CMK (cell line): ENCODE data around the gene PRR5.
"Not testable (repeated sequence)": the region's sequence is repeated elsewhere in the genome, so short reads cannot be mapped to it uniquely, and the experiment has no call there.

Source experiments
- DNase-seq: peaks from one replicate; pipeline ENCODE4 v3.0.0-alpha.2; 2010; ENCODE audit warnings: low read depth

PRR5 gene

DNA sequence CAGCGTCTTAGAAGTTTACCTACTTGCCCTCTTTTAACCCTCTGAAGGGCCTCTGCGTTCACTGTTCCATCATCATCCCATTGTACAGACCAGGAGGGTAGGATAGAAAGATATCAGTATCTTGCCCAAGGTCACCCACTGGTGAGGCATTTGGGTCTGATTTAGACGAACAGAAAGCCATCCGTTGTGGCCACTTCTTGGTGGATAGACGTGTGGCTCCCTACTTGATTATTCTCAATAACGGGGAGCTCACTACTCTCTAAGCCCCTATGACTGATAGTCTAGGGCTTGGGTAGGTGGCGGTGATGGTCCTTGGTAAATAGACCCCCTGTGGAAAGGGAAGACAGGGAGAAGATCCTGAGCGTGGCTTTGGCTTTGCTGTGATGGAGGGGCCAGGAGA is 28.6 kb upstream of the PRR5 start:
- no peak for DNase-seq

DNA sequence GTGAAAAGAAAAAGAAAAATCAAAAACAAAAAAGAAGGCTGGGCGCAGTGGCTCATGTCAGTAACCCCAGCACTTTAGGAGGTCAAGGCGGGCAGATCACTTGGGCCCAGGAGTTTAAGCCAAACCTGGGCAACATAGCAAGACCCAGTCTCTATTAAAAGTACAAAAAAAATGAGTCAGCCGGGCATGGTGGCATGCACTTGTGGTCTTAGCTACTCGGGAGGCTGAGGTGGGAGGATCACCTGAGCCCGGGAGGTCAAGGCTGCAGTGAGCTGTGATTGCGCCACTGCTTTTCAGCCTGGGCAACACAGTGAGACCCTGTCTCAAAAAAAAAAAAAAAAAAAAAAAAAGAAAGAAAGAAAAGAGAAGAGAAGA is 26.0 kb upstream of the PRR5 start:
- not testable (repeated sequence) for DNase-seq

DNA sequence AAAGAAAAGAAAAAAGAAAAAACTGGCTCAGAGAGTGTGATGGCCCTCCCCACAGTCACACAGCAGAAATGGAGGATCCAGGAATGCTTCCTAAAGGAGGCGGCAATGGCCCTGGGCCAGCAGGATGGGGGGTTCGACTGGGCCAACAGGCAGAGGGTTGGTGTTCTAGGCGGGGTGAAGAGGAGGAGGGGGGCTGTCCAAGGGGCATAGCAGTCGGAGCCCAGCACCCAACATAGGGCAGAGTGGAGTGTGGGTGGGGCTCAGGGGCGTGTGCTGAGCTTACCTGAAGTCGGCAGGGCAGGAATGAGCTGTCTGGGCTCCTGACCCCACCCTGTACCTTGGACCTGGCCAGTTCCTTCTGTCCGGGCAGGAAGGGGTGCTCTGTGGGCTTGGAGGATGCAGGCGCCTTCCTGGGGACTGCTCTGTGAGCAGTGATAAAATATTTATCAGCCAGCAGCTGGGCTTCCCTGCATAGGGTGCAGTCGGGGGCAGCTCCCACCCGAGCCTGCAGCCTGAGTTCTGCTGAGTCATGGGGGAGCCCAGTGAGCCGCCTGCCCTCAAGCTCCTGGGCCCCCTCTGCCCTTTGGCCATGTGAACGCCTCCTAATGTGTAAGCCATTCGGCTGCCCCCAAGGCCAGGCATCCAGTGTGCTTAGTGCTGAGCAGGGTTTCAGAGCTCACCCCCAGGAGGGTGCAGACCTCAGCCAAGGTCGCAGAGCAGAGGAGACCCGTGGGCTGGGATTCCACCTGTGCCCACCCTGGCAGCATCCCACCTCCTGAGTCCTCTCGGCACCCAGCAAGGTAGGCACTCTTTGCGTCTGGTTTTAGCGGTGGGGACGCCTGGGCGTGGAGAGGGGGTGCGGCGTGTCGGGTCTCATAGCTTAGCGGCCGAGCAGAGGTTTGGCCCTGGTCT is 25.3 kb upstream of the PRR5 start:
- peak; percentile 94 for DNase-seq

DNA sequence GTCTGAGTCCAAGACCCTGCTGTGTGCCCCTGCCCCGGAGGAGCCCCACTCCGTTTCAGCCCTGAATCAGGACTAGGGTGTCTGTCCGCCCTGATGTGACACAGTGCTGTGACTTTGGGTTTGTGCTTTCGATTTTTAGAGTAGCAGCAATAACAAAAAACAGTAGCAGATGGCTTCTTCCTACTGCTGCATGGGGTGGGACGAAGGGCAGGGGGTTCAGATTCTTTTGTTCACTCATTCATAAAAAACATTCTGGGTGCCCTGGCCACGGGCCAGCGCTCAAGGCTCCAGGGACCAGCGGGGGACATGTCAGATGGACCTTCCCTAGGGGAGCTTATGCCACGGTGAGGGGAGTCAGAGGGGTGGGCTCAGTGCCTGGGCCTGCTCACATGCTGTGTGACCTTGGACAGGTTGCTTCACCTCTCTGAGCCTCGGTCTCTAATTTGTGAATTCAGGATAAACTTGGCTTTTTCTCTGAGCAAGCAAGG is 24.6 kb upstream of the PRR5 start:
- DNase-seq = no peak

DNA sequence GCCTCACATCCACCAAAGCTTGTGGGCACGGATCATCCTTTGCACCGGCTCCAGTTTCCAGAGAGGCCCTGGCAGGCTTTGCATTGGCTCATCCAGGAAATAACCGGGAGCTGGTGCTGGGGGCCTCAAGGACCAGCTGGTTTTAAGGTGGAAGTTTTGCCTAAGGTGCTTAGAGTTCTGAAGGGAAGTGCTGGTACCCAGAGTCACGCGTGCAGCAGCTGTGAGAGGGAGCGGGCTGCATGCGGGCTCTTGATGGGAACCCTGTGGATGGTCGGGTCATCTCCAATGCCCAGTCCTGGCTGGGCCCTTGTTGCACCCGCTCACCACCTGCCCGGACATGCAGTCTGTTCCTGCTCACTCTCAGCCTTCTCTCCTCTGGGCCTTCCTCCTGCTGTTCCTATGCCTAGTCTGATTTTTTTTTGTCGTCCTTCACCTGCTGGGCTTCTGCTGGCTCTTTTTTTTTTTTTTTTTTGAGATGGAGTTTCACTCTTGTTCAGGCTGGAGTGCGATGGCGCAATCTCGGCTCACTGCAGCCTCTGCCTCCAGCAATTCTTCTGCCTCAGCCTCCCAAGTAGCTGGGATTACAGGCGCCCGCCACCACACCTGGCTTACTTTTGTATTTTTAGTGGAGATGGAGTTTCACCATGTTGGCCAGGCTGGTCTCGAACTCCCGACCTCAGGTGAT is 24.0 kb upstream of the PRR5 start:
- DNase-seq = no peak

DNA sequence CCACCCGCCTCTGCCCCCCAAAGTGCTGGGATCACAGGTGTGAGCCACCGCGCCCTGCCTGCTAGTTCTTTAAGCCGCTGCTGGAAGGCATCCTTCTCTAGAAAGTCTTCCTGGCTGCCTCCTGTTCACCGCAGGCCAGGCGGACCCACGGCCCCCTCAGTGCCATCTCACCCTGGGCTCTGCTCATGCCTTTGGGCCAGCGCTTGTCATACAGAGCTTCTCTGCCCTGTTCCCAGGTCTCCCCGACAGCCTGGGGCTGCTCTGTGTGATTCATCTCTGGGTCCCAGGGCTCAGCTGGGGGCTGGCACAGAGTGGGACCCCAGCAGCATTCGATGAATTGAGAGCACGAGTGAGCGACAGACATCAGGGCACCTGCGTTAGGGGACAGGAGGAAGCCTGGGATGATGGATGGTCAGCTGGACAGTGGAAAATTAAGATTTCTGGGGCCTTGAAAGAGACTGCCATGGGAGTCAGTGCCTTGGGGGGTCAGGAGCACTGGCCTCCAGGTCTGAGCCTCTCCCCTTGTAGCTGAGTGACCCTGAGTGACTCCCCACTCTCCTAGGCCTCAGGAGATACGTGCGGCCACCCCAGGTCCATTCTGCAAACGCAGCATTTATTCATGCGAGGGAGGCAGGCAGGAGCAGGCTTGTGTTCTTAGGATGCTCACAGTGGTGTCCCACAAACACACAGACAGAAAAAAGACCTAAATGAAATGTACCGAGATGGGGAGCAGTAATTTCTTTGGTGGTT is 23.3 kb upstream of the PRR5 start:
- DNase-seq = no peak

DNA sequence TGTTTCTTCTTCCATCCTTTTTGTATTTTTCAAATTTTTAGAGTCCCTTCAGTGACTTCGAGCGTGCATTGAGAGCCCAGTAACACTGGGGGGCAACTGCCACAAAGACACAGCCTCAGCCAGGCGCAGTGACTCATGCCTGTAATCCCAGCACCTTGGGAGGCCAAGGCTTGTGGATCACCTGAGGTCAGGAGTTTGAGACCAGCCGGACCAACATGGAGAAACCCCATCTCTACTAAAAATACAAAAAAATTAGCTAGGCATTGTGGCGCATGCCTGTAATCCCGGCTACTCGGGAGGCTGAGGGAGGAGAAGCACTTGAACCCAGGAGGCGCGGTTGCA is 22.7 kb upstream of the PRR5 start:
- DNase-seq = not testable (repeated sequence)

DNA sequence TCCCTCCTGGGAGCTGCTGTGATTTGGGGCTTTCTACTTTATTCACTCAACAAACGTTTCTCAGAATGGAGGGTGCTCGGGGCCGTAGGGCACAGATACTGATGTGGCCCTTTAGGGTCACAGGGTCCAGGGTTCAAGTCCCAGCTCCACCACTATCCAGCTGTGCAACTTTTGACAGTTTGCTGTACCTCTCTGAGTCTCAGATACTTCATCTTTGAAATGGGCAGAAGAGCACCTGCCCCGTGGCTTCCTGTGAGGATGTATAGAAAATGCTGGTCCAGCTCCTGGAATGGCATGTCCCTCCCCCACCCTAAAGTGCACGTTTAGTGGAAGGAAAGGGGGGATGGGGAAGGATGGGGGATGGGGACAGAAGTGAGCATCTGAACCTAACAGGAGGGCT is 21.9 kb upstream of the PRR5 start:
- no peak for DNase-seq

DNA sequence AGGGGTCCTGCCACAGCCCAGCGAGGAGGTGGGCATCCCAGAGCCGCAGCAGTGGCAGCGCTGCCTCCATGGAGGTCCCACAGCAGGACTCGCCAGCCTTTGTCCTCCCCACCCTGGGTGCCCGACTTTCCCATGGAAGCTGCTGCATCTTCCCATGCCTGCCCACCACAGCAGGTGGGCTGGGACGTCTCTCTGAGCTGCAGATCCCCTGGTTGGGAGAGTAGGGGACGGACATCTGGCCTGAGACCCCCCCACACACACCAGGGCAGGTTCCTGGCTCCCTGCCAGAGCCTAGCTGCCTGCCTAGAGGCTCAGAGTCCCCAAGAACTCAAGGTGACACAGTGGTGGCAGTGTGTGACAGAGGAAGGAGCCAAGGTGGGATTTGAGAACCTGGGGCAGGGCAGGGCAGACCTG is 21.5 kb upstream of the PRR5 start:
- DNase-seq = no peak

DNA sequence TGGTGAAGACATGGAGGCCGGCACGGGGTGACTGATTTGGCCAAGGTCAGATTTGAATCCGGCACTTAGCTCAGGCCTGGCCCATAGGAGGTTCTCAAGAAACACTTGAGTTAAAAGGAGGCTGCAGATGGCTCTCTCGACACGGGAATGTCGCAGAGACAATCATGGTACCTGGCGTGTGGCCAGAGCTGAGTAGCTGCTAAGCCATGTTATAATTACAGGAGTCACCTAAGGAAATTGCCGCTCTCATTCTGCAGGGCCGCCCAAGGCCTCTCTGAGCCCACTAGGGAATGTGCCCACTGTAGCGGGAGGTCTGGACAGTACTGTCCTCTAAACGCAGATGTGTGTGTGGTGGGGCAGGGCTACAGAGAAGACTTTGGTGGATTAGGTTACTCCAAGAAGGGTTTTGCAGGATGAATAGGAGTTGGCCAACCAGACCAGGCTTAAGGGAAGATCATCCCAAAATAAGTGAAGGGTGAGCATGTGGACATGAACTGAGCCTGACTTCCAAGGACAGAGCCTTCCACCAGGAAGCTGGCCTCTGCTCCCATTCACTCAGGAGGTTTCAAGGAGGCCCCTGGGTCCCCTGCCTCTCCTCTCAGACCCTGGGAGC is 19.3 kb upstream of the PRR5 start:
- DNase-seq = no peak

DNA sequence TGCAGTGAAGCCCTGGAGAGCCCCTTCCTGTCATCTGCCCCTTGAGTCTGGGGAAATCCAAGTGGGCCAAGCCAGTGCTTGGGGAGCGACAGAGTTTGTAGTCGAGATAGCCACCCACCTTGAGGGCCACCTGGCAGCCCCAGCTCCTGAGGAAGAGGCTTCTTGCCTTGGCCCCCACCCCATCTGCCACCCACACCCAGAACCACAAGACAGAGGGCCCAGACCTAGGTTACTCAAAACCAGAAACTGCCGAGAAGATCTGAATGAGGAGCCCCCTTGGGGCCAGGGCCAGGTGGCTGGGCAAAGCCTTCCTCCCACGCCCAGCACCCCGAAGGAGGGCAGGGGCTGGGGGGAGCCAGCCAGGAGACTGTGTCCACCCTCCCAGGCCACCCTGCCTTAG is 18.8 kb upstream of the PRR5 start:
- no peak for DNase-seq

DNA sequence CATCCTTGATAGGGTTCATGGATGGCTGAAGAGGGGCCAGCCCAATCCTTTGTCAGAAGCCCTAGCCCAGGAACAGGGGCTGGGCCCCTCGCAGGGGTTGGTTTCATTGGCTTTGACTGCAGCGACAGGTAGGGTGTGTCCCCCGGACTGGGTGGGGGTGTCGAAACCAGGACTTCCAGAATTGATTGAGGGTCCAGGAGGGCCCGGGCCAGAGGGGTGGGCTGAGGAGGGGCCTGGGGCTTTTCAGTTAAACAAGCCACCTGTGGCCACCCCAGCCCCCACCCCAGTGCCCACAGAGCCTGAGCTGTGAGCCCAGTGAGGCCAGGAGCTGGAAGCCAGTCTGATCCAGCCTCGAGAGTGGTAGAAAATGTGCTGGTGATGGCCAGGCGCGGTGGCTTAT is 18.1 kb upstream of the PRR5 start:
- DNase-seq = no peak

DNA sequence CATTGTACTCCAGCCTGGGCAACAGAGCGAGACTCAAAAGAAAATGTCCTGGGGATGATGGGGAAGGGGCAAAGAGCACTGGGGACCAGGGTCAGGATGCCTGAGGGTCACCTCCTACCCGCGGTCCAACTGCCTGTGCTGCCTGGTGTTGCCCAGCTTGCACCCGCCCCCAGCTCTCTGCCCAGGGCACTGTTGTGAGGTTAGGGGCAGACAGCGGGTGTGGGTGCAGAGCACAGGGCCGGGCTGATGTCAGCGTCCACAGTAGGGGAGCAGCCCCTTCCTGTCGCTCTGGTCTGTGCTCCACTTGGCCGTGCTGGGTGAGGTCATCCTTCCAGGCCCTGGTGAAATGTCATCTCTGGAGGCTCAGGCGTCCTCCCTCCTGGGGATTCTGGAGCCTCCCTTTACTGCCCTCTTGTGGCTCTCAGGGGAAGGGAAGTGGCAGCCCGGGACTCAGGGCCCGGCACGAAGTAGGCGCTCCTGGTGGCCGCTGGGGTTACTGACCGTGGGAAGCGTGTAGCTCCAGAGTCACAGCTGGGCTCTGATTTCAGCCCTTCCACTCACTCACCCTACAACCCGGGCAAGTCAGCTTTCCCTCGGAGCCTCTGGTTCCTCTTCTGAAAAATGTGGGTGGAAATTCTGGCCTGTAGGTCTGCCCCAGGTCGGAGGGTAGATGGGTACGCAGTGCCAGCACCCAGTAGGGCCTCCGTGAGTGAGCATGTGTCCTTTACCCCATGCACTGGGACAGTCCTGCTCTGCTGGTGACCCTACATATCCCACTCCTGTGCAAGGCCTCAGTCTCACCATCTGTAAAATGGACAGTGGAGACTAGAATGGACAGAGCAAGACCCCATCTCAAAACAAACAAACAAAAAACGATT is 17.3 kb upstream of the PRR5 start:
- peak; percentile 92 for DNase-seq

DNA sequence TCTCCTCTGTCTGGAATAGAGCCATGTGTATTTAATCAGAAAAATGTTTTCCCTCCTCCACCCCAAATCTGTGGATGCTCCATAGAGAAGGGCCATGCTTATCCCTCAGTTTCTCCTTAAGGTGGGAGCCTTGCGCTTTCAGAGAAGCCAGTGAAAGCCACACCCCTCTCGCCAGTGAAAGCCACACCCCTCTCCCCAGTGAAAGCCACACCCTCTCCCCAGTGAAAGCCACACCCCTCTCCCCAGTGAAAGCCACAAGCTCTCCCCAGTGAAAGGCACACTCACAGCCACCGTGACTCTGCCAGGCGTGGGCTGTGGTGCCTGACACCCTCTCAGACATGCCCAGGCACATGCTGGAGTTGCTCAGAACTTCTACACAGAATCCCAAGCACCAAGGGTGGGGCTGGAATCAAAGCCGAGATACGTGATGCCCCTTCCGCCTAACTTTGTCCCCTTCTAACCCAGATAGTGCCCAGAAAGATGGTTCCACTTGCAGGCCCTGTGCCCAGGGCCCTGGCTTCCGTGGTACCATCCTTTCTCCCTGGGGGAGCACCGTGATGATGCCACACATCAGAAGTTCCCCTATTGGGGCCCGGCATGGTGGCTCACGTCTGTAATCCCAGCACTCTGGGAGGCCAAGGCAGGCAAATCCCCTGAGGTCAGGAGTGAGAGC is 16.5 kb upstream of the PRR5 start:
- DNase-seq = peak; percentile 71

DNA sequence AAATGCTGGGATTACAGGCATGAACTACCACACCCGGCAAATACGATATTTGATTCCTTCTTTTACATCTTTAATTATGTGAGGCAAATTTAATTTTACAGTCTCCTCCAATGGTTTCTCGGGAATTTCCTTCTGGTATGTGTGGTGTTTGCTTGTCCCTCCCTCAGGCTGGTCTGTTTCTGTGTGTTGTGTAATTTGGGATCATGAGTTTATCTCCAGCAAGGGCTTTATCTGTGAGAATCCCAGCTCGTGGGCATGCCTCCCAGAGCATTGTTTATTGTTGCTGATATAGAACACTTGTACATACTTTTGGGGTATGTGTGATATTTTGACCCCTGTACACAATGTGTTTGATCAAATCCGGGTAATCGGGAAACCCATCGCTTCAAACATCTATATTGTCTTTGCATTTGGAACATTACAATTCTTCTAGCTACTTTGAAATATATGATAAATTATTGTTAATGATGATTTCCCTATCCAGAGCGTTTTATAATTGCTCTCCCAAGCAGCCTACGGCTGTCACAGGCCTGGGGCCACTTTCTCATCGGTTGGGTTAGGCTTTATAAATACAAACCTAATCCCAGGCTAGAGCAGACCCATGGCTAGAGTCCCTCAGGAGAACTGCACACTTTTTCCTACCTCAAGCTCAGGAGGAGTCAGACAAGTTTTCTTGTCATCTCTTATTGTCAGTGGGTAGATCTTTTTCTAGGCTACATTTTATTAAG is 15.0 kb upstream of the PRR5 start:
- no peak for DNase-seq

DNA sequence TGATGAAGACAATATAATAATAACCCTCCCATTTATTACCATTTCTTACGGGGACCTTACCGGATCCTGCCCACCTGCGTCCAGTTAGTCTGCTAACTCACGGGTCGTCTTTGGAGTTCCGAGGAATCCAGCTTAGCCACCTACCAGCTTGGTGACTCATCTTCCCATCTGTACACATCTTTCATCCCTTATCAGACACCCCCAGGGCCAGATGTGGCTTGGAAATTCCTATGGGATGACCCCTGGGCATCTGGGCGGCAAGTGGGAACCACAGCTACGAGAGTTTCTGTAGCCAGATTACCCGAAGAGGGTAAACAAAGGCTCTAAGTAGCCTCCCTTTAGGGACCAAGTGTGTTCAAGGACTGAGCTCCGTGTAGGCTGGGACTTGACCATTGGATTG is 12.8 kb upstream of the PRR5 start:
- no peak for DNase-seq

DNA sequence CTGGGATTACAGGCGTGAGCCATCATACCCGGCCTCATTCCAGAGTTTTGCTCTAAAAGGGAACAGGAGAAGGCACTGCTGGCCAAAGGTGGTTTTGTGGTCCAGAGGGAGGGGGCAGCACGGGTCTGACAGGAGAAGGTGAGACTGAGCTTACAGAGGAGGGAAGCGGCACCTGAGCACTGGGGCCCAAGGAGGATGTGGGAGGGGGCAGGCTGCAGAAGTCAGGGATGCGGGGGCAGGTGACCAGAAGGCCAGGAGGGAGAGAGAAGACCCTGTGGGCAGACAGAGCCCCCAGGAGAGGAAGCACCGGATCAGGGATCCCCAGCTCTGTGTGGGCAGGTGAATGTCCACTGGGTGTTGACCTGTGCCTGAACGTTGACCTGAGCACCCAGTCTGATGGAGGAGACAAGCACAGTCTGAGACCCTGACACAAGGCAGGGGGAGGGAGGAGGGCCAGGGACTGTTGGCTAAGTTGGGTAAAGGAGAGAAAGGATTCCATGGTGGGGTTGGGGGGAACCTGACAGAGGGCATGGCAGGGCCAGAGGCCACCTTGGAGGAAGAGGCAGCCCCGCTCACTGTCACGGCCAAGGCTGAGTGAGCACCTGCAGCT is 12.0 kb upstream of the PRR5 start:
- no peak for DNase-seq

DNA sequence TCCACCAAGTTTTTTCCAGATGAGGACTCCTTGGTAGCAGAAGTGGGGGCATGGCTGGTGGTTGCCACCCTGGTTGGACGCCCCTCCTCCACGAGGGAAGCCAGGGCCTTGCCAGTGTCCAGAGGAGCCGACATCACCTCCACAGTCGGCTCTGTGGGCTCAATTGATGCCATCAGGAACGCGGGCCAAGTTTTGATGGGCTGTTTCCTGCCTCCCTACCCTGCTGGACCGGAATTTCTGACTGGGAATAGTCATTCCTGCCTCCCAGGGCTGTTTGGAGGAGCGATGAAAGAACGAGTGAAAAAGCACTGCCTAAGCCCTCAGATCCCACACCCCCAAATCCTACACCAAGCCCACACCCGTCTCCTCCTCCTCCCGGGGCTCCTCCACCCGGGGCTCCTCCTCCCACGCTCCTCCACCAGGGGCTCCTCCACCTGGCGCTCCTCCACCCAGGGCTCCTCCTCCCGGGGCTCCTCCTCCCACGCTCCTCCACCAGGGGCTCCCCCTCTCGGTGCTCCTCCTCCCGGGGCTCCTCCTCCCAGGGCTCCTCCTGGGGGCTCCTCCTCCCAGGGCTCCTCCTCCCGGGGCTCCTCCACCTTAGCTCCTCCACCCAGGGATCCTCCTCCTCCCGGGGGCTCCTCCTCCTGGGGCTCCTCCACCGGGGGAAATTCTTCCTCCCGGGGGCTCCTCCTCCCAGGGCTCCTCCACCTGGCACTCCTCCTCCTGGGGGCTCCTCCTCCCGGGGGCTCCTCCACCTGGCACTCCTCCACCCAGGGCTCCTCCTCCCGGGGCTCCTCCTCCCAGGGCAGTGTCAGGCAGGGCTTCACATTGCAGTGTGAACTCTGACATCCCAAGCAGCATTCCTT is 10.0 kb upstream of the PRR5 start:
- DNase-seq = no peak

DNA sequence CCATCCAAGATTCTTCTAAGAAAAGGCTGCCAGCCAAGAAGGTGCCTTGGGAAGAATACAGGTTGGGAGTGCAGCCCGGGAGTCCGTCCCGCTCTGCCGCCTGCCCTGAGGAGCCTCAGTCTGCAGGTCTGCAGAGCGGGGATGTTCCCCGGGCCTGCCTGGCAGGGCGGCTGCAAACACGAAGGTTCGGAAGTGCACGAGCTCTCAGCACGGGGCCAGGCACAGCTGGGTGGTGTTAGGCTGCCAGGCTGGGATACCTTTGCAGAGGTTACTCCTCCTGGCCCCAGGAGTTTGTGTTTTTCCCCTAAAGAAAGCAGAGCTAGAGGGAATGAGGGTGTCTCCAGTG is 9.4 kb upstream of the PRR5 start:
- DNase-seq = no peak
